Fibroblast of skin of scalp (primary cell): ENCODE results near the gene GPC6.
A peak's percentile ranks its signal among the peaks of the same experiment; 100 is the strongest.
"Not testable (repeated sequence)": the region's sequence is repeated elsewhere in the genome, so short reads cannot be mapped to it uniquely, and the experiment has no call there.

Experiments used
- DNase-seq: peaks from one replicate; pipeline ENCODE4 v3.0.0-alpha.2; 2013

Gene GPC6

DNA sequence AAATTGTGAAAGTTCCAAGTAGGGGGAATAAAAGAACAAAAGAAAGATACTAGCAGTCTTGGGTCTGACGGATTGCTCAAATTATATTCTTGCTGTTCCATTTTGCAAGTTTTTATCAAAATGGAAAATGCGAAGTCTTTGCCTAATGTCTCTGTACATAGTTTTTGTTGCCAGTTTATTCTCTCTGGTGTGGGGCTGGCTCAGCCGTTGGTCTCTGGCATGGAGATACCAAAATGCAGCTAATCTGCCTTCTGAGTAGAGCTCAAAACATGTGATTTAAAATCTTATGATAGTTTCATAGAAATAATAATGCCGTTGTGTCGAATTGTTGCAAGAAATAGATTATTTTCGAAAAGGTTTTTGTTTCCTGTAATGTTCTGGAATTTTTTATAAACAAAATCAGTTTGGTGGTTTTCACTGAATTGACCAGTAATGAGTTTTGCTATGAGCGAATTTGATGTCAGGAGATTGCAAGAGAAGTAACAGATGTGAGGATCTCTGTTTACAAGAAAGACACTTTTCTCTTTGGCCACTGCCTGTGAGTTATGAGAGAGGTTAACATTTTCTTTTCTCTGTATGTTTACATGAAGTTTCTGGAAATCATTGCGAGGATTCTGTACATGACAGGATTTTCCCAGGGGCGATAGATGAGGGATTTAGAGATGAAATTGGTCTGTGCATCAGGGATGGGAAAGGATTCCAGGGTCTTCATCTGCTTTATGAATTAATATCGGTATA is 1105.9 kb downstream of the GPC6 start:
- DNase-seq = no peak

GRCh38 chr13:94333131-94333820 is 1106.7 kb downstream of the GPC6 start:
- no peak for DNase-seq

- DNase-seq = no peak
Measured at GRCh38 chr13:94335761-94336526, 1109.3 kb downstream of the GPC6 start.

DNA sequence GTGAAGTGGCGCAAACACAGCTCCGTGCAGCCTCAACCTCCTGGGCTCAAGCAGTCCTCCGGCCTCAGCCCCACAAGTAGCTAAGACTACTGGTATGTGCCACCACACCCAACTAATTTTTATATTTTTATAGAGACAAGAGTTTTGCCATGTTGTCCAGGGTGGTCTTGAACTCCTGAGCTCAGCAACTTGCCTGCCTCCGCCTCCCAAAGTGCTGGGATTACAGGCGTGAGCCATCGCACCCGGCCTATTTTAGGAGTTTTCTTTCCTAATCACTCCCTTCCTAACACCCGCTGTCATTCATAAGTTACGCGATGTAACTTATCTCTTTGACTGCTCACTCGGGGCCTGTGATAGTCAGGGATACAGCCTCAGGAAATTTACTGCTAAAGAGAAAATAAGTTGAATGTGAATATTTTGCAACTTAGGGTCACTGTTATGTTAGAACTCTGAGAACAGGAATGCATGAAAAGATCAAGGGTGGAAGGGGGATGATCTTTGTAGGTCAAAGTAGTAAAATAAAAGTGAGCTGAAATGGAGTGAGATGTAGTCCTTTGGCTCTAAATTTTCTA is 1112.6 kb downstream of the GPC6 start:
- DNase-seq = no peak

GRCh38 chr13:94342436-94343242 is 1116.0 kb downstream of the GPC6 start:
- no peak for DNase-seq

DNA sequence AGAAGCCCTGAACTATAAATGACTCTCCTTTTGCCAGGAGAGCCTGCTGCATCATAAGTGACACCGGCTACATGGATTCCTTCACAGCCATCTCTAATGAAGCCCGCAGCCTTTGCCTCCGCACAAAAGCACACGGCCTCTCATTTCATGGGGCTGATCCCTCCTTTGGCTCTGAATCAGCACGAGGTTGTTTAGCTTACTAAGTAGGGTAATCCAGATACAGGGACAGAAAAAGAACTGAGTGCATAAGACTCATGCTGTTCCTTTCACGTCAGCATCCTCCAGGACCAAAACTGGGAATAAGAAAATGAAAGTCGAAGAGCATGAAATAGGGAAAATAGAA is 1116.6 kb downstream of the GPC6 start:
- DNase-seq = no peak

DNA sequence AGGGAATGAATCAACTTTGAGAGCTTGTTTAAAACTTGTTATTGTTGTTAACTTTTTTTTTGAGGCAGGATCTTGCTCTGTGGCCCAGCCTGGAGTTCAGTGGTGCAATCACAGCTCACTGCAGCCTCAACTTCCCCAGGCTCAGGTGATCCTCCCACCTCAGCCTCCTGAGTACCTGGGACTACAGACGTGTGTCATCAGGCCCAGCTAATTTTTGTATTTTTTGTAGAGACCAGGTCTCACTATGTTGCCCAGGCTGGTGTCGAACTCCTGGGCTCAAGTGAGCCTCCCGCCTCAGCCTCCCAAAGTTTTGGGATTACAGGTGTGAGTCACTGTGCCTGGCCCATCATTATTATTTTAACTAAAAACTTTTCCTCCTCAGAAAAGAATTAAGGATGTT is 1117.1 kb downstream of the GPC6 start:
- DNase-seq = not testable (repeated sequence)

DNA sequence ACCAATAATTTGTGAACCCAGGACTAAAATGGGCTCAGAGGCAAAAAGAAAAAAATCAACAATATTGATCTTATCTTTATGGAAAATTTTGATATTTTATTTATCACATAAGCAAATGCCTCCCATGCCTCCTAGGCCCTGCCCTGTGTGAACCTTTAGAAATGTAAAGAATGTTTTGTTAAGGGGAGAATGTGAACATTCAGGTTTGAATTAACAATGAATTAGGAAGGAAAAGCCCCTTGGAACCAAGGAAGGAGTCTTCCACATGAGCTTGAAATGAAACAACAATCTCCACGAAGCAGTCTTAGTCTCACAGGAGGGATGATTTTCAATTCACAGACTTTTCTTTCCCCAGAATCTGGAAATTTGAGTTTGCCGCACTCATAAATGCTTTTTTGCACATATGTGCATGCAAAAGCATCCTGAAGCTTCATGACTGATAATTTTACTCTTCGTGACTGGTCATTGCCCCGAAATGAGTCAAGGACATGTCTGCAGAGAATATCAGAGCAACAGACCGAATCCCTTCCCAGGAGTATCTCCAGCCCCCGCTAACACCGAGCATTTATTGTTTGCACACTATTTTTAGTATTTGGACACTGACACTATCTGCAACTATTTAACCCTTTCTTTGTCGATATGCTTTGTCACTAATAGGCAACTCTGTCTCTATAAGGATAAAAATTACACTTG is 1117.7 kb downstream of the GPC6 start:
- peak; percentile 66 for DNase-seq

DNA sequence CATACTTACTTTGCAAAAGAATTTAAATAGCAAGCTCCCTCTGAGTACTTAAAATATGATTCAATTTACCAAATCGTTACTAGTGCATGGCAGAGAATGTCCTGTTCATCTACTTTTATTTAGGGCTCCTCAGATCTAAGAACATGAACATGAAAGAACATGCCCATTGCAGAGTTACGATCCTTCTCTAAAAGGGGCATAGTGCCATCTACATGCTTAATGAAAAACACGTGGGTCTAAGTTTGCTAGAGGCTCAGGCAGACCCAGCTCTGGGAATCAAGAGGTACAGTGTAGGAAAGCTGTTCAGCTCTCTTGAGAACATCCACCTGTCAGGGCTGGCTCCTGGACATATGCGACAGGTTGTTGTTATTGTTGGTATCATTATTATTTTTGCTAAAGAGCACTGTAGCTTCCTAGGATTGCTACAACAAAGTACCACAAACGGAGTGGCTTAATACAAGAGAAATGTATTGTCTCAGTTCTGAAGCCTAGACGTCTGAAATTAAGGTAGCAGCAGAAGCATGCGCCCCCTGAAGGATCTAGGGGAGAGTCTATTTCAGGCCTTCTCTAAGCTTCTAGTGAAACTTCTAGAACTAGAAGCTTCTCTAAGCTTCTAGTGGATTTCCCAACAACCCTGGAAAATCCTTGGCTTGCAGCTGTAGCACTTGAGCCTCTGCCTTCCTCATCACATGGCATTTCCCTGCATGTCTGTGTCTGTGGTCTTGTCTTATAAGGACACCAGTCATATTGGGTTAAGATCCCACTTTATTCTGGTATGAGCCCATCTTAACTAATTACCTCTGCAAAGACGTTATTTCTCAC is 1119.0 kb downstream of the GPC6 start:
- peak; percentile 54 for DNase-seq

DNA sequence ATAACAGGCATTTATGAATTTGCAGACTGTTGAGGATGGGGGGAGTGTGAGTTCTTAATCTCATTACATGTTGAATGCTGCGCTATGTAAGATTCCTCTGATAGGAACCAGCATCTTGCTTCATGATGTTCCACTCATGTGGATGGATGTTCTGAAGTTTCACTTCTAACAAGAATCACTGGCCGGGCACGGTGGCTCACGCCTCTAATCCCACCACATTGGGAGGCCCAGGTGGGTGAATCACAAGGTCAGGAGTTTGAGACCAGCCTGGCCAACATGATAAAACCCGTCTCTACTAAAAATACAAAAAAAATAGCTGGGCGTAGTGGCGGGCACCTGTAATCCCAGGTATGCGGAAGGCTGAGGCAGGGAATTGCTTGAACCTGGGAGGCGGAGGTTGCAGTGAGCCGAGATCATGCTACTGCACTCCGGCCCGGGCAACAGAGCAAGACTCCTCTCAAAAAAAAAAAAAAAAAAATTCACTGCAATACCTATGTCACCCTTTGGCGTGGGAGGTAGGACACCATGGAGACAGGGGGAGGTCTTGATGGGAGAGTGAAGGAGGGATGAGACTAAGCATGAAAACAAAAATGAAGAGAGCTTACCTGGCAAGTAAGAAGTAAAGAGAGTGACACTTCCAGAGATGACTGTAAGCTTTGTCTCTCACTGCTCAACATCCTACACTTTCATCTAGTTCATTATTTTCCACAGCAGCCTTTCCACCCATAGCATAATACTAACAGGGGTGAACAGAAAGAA is 1119.8 kb downstream of the GPC6 start:
- no peak for DNase-seq

DNA sequence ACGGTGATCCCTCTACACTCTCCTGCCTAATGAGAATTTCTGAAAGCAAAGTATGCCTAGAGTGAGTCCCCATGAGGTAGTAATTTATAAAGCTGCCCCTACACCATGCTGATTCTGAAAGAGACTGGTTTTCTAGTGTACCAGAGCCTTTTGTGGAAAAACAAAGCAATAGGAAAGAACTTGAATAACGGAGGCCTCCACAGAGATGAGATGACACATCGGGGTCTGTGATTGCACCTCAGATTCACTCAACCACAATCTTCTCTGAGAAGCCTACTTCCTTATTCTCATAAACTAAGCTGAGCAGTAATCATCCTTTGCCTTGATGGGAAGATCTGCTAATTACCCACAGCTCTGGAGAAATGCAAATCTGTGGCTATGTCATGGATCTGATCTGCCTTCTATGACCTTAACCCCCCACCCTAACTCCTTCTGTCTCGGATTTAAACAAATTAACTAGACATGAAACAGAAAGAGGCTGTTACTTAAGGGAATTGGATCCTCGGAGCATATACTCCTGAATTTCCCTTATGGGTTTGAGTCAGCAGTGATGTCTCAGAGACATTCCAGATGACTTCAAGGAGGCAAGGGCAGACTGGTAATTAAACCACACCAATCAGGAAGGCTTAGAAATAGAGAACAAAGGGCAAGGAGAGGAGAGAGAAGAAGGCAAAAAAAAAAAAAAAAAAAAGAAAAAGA is 1124.8 kb downstream of the GPC6 start:
- peak; percentile 74 for DNase-seq

- DNase-seq = peak; percentile 22
Measured at GRCh38 chr13:94352057-94352456, 1125.5 kb downstream of the GPC6 start.

GRCh38 chr13:94353167-94353710 is 1126.6 kb downstream of the GPC6 start:
- DNase-seq = no peak

DNA sequence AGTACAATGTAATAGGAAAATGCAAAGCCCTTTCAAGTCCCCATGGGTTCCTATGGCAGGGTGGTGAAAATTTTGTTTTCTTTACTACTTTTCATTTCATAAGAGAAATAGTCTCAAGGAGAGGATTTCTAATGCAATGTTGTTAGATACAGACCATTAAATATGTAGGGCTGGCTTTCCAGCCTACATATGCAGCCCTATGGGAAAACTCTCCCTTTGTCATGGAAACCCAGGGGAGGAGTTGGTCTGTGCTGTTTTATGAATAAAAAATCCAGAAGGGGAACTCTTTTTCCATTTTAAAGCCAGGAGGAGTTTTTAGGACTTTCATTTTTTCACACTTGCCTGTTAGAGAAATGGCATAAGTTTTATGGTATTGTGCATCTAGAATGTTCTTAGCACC is 1133.3 kb downstream of the GPC6 start:
- DNase-seq = no peak

DNA sequence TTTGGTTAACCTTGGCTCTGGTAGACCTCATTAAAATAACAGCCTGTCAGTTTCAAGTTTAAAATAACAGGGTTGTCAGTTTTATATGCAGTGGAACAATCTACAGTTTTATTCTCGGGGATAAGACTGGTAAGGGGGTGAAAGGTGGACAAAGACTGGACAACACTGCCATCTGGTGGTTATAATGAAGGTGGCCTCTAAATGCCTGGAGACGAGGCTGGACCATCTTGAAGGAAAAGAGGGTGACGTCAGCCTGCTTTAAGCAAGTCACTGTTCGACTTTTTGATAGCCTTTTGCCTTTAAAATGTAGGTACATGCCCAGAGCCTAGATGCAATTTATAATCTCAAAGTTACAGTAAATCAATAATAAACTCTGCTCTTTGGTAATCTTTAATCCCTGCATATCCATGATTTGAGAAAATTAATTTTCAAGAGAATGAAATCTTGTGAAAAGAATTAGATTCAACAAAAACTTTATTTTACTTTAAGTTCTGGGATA is 1135.9 kb downstream of the GPC6 start:
- DNase-seq = peak; percentile 88

GRCh38 chr13:94366677-94367076 is 1140.1 kb downstream of the GPC6 start:
- DNase-seq = no peak

GRCh38 chr13:94369972-94370436 is 1143.4 kb downstream of the GPC6 start:
- DNase-seq = no peak

DNA sequence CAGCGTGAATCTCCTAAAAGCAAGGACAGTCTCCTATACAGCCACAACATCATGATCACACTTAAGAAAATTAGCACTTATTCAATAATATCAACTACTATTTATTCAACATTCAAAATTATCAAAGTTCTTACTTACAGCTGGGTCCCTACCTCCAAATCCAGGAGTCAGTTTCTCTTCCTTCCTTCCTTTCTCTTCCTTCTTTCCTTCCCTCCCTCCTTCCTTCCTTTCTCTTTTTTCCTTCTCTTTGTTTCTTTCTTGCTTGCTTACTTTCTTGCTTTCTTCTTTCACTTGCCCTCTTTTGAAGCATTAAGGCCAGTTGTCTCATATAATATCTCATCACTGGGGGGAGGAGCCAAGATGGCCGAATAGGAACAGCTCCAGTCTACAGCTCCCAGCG is 1145.2 kb downstream of the GPC6 start:
- no peak for DNase-seq

DNA sequence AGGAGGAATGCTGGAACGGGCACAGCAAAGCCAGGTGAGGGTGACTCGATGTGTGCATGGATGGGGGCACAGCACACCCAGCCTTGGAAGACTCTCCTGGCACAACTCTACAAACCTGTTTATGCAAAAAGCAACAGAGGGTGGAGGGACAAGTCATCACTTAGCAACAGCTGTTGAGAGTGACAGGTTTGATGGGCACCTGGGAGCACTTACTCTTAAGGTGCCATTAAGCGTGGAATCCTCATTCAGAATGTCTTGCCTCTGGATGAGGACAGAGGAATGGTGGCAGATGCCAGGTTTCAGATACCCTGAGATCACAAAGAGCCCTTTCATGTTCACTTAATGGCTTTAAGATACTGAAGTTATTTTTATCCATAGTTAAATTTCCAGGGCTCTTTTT is 1155.9 kb downstream of the GPC6 start:
- DNase-seq = no peak
